Thoracic aorta (tissue), 2 donors: ENCODE data around the gene PWWP2B. TPM values are rescaled to one million over a fixed set of nuclear protein-coding genes. Genes with fewer than 3 reads are reported as not detected.
A peak's percentile ranks its signal among the peaks of the same experiment; 100 is the strongest.

Experiments
- ATAC-seq: fragments of 150-250 bp; one replicate; pipeline ENCODE4 v1.8.0; 2017; ENCODE audit warnings: low read depth; ENCODE audit not compliant: insufficient number of reproducible peaks, low FRiP score
- DNase-seq: peaks from one replicate; pipeline ENCODE4 v3.0.0-alpha.2; 2020; ENCODE audit warnings: low spot score
- H3K27ac ChIP-seq, 2 donors: fragments of 200-600 bp; sonication (generic); 1 replicate in 1 of 2; 2 replicates in 1 of 2; pipeline ENCODE4 v1.5.1; 2016; ENCODE audit warnings: mild to moderate bottlenecking in 2 of 2, moderate library complexity in 2 of 2
- H3K27me3 ChIP-seq: fragments of 200-600 bp; sonication (generic); replicated peaks from 2 replicates; pipeline ENCODE4 v1.6.0; 2016; ENCODE audit warnings: mild to moderate bottlenecking; ENCODE audit not compliant: insufficient read depth
- H3K36me3 ChIP-seq: fragments of 200-600 bp; sonication (generic); one replicate; pipeline ENCODE4 v1.5.1; 2016
- H3K4me1 ChIP-seq, 2 donors: fragments of 200-600 bp; sonication (generic); 1 replicate in 1 of 2; 2 replicates in 1 of 2; pipeline versions ENCODE4 v1.5.1 to v1.6.0; 2016; ENCODE audit warnings: low read depth in 2 of 2, mild to moderate bottlenecking in 1 of 2; ENCODE audit not compliant: control insufficient read depth in 1 of 2
- H3K4me3 ChIP-seq: fragments of 200-600 bp; sonication (generic); 2 replicates; pipeline ENCODE4 v1.5.1; 2016; ENCODE audit warnings: mild to moderate bottlenecking
- H3K9me3 ChIP-seq: fragments of 200-600 bp; sonication (generic); 2 replicates; pipeline ENCODE4 v1.5.1; 2016
- total RNA-seq, 2 donors: library from RNA; depleted of rRNA; stranded (reverse); fragments of >200 nt; gene quantifications; one replicate each; pipeline versions ENCODE4 v1.1.0 to v1.2.3, GENCODE V29; 2016
- TF ChIP-seq, protein P1 (sequence below): fragments of 200-600 bp; sonication (generic); IDR thresholded peaks from one replicate; pipeline ENCODE4 v1.5.1; 2019; ENCODE audit warnings: antibody characterized with exemption

Gene PWWP2B
- total RNA-seq, 2 donors from 2014 or later = 5.3 to 7.8 TPM

DNA sequence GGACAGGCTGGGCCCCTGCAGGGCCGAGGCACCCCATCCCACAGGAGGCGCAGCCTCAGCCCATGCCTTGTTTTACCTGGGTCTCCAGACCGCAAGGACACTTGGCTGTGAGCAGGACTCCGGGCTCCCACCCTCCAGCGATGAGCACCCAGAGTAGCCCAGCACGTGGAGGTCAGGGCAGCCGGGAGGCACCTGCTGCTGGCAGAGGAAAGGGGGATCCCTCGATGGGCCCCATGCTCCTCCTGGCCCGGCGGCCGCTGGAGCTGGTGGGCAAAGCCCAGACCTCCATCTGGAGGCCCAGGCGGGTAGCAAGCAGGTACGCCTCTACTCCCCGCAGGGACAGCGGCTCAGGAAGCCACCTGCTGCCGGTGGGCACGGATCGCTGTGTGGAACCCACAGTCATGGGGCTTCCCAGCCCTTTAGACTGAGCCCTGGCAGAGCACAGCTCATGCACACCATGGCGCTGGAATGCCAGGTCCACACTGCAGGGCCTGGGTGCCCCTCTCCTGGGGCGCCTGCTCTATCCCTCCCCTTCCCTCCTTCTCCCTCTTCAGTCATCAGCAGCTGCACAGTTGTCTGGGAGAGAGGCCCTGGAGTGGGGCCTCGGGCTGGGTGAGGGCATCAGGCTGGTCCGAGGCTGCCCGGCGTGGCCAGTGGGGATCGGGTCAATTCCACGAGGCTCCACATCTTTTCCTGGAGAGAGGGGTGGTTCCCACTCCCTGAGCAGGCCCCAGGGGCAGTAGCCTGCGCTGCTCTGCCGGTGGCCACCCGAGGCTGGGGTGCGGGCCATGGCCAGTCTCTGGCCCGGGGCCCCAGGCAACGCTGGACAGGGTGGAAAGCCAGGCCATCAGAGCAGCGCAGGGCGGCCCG lies 65.7 kb downstream of the PWWP2B start:
- TF ChIP-seq, protein P1, sequence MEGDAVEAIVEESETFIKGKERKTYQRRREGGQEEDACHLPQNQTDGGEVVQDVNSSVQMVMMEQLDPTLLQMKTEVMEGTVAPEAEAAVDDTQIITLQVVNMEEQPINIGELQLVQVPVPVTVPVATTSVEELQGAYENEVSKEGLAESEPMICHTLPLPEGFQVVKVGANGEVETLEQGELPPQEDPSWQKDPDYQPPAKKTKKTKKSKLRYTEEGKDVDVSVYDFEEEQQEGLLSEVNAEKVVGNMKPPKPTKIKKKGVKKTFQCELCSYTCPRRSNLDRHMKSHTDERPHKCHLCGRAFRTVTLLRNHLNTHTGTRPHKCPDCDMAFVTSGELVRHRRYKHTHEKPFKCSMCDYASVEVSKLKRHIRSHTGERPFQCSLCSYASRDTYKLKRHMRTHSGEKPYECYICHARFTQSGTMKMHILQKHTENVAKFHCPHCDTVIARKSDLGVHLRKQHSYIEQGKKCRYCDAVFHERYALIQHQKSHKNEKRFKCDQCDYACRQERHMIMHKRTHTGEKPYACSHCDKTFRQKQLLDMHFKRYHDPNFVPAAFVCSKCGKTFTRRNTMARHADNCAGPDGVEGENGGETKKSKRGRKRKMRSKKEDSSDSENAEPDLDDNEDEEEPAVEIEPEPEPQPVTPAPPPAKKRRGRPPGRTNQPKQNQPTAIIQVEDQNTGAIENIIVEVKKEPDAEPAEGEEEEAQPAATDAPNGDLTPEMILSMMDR = no peak
- no peaks in the 10 kb centered on the region for H3K36me3 ChIP-seq
- H3K4me1 ChIP-seq = peaks cover 27 to 43% of the 10 kb centered on the region in 2 donors
- H3K9me3 ChIP-seq = no peaks in the 10 kb centered on the region
- H3K4me3 ChIP-seq = no peak overlapping the region
- DNase-seq (no peak), ATAC-seq (no peak)
- no peak overlapping the region for H3K27ac ChIP-seq
- no peaks in the 10 kb centered on the region for H3K27me3 ChIP-seq

DNA sequence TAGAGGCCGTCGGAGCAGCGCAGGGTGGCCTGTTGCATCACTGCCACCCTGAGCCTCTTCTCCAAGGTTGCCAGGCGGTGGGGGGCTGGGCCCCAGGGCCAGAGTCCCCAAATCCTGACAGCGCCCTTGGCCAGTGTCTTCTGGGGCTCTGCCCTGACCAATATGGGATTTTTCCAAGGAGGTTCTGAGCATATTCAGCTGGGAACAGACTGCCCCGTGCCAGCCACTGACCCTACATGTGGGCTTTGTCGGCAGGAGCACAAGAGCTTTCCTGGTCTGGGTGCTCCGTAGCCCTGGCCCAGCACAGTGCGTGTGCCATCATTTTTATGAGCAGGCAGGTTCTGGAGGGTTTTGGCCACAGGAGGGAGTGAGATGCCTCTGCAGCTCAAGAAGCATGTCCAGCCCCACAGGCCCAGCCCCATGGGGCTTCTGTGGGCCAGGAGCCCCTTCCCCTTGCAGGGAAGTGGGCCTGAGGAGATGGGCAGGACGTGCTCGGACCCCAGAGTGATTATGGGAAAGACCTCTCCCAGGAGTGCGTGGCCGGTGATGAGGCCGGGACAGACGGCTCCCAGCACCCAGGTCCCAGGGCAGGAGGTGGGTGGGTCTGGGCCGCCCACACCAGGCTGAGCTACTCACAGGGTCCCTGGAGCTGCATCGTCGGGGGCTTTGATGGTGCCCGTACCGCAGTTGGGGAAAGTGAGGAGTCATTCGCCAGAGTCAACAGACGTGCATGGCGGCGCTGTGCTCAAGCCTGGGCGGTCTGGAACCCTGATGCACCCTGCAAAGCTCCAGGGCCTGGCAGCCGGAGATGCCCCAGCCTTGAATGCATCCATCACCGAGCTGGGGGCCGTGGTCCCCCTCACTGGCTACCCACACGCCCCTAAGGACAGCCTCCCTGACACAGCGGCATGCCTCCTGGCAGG lies 66.6 kb downstream of the PWWP2B start:
- ATAC-seq (no peak), DNase-seq (no peak)
- H3K27me3 ChIP-seq = no peaks in the 10 kb centered on the region
- no peaks in the 10 kb centered on the region for H3K36me3 ChIP-seq
- H3K4me1 ChIP-seq = peaks cover 27 to 43% of the 10 kb centered on the region in 2 donors
- H3K27ac ChIP-seq = peak overlapping the region; percentile 97 to 100
- TF ChIP-seq, protein P1 = peak; percentile 23
- H3K4me3 ChIP-seq = peak overlapping the region; percentile 29
- no peaks in the 10 kb centered on the region for H3K9me3 ChIP-seq

DNA sequence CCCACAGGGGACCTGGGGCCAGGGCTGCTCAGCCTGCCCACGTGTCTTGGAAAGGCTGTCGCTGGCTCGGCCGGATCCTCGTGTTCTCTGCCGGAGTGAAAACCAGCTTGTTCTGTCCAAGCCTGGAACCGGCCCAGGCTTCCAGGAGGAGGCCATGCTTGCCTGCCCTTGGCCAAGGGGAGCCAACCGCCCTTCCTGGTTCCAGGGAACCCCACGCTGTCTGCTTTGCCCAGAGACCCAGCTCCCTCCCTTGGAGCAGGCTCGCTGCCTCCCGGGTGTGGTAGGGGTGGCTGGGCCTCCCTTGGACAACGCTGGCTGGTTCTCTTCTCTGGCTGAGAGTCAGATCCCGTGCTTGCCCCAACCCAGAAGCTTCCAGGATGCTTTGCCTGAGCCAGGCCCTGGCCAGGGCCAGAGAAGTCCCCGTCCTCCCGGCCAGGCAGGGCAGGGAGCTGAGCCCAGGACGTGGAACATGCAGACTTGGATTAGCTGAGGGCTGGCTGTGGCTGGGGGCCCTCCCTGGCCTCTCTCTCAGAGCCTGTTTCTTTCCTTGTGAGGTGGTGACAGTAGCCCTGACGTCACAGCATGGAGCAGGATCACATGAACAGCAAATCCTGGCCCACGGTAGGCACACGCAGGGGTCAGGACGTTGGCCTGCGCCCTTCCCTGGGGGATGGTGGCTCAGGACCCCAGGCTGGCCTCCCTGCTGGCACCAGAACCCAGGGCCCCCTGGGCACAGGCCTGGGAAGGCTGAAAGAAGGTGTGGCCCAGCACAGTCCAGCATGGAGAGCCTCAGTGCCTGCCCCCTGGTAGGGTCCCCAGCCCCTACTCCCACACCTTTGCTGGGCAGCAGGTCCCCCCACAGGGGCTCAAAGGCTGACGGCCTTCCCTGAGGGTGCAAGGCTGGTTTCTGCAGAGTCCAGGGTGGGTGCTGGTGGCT lies 67.5 kb downstream of the PWWP2B start:
- ATAC-seq = peak; percentile 66
- TF ChIP-seq, protein P1 = no peak
- Histone ChIP-seq H3K4me3 (peak overlapping the region; percentile 29), H3K27ac (peak overlapping the region; percentile 97 to 100), H3K9me3 (no peaks in the 10 kb centered on the region), H3K36me3 (no peaks in the 10 kb centered on the region), H3K4me1 (peaks cover 32 to 48% of the 10 kb centered on the region in 2 donors), H3K27me3 (no peaks in the 10 kb centered on the region)
- peak; percentile 58 for DNase-seq

DNA sequence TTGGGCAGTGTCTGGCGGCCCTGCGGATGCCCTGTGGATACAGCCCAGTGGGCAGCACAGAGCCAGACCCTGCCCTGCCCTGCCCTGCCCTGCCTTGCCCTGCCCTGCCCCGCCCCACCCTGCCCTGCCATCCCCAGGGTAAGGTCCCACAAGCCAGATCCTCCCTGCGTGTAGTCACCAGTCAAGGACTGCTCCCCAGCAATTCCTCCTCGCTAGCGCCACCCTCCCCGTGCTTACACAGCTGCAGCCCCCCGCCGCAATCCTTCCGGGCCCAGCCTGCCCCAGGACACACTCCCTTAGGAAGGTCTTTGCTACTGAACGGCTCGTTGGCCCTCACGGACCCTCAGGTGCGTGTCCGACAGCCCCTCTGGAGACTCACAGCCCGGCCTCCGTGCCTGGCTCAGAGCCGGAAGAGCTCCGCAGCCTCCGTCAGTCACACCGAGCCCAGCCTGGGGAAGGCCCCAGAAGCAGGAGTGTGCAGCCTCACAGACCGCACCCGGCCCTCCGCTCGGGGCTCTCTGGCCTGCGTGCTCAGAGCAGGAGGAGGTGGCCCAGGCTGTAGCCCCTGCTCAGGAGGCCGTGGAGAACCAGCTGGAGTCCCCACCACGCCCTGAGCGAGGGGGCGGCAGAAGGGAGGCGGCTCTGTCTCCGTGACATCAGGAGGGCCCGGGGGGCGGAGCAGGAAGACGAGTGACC lies 68.3 kb downstream of the PWWP2B start:
- no peaks in the 10 kb centered on the region for H3K36me3 ChIP-seq
- DNase-seq (no peak), ATAC-seq (no peak)
- H3K4me1 ChIP-seq = peaks cover 32 to 52% of the 10 kb centered on the region in 2 donors
- peak overlapping the region; percentile 97 to 100 for H3K27ac ChIP-seq
- TF ChIP-seq, protein P1 = no peak
- no peaks in the 10 kb centered on the region for H3K9me3 ChIP-seq
- no peak overlapping the region for H3K4me3 ChIP-seq
- no peaks in the 10 kb centered on the region for H3K27me3 ChIP-seq
